ENCODE measurements around the gene CASTOR1. TPM values are rescaled to one million over a fixed set of nuclear protein-coding genes. Genes with fewer than 3 reads are reported as not detected.

The CASTOR1 gene
- total RNA-seq, 4 donors from 2014 or later = 7.1 to 47.9 (median 21.0) TPM

GRCh38 chr22:30277547-30278344 lies 11.6 kb downstream of the CASTOR1 start:
- ATAC-seq (ENCODE audit: low FRiP score) = peak; percentile 5
- DNase-seq (ENCODE audit: low spot score) = no peak
- TF ChIP-seq CTCF (IDR thresholded peaks at IDR 0.05) = no peak

- ATAC-seq (ENCODE audit: low FRiP score) (no peak), DNase-seq (ENCODE audit: low spot score) (no peak)
- no peak for TF ChIP-seq CTCF (IDR thresholded peaks at IDR 0.05)
Observed at GRCh38 chr22:30276039-30276438, 13.3 kb downstream of the CASTOR1 start.

GRCh38 chr22:30275625-30276024 lies 13.7 kb downstream of the CASTOR1 start:
- ATAC-seq (ENCODE audit: low FRiP score) (no peak), DNase-seq (ENCODE audit: low spot score) (no peak)
- TF ChIP-seq CTCF (IDR thresholded peaks at IDR 0.05) = no peak

- no peak for ATAC-seq (ENCODE audit: low FRiP score)
- no peak for DNase-seq (ENCODE audit: low spot score)
- TF ChIP-seq CTCF (IDR thresholded peaks at IDR 0.05) = no peak
Observed at GRCh38 chr22:30274437-30274812, 14.9 kb downstream of the CASTOR1 start.

GRCh38 chr22:30273711-30274436 lies 15.4 kb downstream of the CASTOR1 start:
- TF ChIP-seq CTCF (IDR thresholded peaks at IDR 0.05) = no peak
- DNase-seq (ENCODE audit: low spot score) (no peak), ATAC-seq (ENCODE audit: low FRiP score) (no peak)

GRCh38 chr22:30272781-30273601 lies 16.3 kb downstream of the CASTOR1 start:
- ATAC-seq (ENCODE audit: low FRiP score) (no peak), DNase-seq (ENCODE audit: low spot score) (no peak)
- no peak for TF ChIP-seq CTCF (IDR thresholded peaks at IDR 0.05)
